ENCODE measurements around the gene CD69.

The CD69 gene

GRCh38 chr12:9796346-9796745 is 35.6 kb upstream of the CD69 start:
- Histone ChIP-seq H3K27me3 (no peaks in the 10 kb centered on the region; a peak in 1 of 22 replicates), H3K9me3 (replicated peaks in 1 of 11) (no peaks in the 10 kb centered on the region), H3K27ac (no peak overlapping the region), H3K9ac (no peak overlapping the region), H3K4me2 (no peak overlapping the region), H4K20me1 (no peaks in the 10 kb centered on the region), H3K4me1 (peaks cover 30 to 56% (median 42%) of the 10 kb centered on the region in 10 experiments), H3K36me3 (no peaks in the 10 kb centered on the region), H3K4me3 (no peak overlapping the region)
- TF ChIP-seq Cebpa-rat (IDR thresholded peaks at IDR 0.05): no peak

GRCh38 chr12:9795945-9796344 is 35.2 kb upstream of the CD69 start:
- H3K9ac ChIP-seq: no peak overlapping the region
- H3K27ac ChIP-seq: no peak overlapping the region; a peak in 1 of 22 replicates
- no peaks in the 10 kb centered on the region for H4K20me1 ChIP-seq
- H3K4me2 ChIP-seq: peak overlapping the region in 2 of 11 experiments; percentile 73; a peak in 2 of 22 replicates
- peaks cover 30 to 56% (median 42%) of the 10 kb centered on the region in 10 experiments for H3K4me1 ChIP-seq
- no peaks in the 10 kb centered on the region; a peak in 1 of 22 replicates for H3K27me3 ChIP-seq
- 0 out of 22 replicates have a peak, but pooled peaks cover 0 to 2% (median 0%) of the 10 kb centered on the region in 11 experiments for H3K9me3 ChIP-seq (replicated peaks in 1 of 11)
- no peak for TF ChIP-seq Cebpa-rat (IDR thresholded peaks at IDR 0.05)
- H3K36me3 ChIP-seq: no peaks in the 10 kb centered on the region
- H3K4me3 ChIP-seq: no peak overlapping the region

GRCh38 chr12:9794484-9795093 is 33.9 kb upstream of the CD69 start:
- peak overlapping the region in 6 of 11 experiments; percentile 3 to 49 (median 11); a peak in 7 of 22 replicates for H3K9ac ChIP-seq
- H4K20me1 ChIP-seq: no peaks in the 10 kb centered on the region
- no peaks in the 10 kb centered on the region; a peak in 1 of 22 replicates for H3K27me3 ChIP-seq
- H3K9me3 ChIP-seq (replicated peaks in 1 of 11): peaks cover 5 to 15% (median 11%) of the 10 kb centered on the region in 11 experiments; a peak in 19 of 22 replicates
- H3K27ac ChIP-seq: peak overlapping the region in 10 of 11 experiments; percentile 25 to 84 (median 64); a peak in 19 of 22 replicates
- TF ChIP-seq Cebpa-rat (IDR thresholded peaks at IDR 0.05): no peak
- H3K4me1 ChIP-seq: peaks cover 30 to 56% (median 42%) of the 10 kb centered on the region in 10 experiments
- peak overlapping the region; percentile 57 to 92 (median 70); a peak in 21 of 22 replicates for H3K4me2 ChIP-seq
- H3K36me3 ChIP-seq: no peaks in the 10 kb centered on the region
- peak overlapping the region in 1 of 10 experiments; percentile 27; a peak in 2 of 20 replicates for H3K4me3 ChIP-seq

GRCh38 chr12:9793779-9794395 is 33.2 kb upstream of the CD69 start:
- Histone ChIP-seq H3K9ac (peak overlapping the region in 5 of 11 experiments; percentile 3 to 49 (median 15); a peak in 7 of 22 replicates), H3K4me2 (peak overlapping the region; percentile 57 to 92 (median 70); a peak in 21 of 22 replicates), H3K36me3 (no peaks in the 10 kb centered on the region), H3K27ac (peak overlapping the region in 10 of 11 experiments; percentile 25 to 84 (median 64); a peak in 19 of 22 replicates), H3K9me3 (replicated peaks in 1 of 11) (peaks cover 5 to 15% (median 11%) of the 10 kb centered on the region in 11 experiments; a peak in 19 of 22 replicates), H3K4me3 (peak overlapping the region in 1 of 10 experiments; percentile 27; a peak in 2 of 20 replicates), H3K27me3 (no peaks in the 10 kb centered on the region; a peak in 1 of 22 replicates), H4K20me1 (no peaks in the 10 kb centered on the region), H3K4me1 (peaks cover 30 to 56% (median 42%) of the 10 kb centered on the region in 10 experiments)
- TF ChIP-seq Cebpa-rat (IDR thresholded peaks at IDR 0.05): no peak

- Histone ChIP-seq H3K9me3 (replicated peaks in 1 of 11) (peaks cover 5 to 15% (median 11%) of the 10 kb centered on the region in 11 experiments; a peak in 19 of 22 replicates), H3K9ac (no peak overlapping the region), H3K27ac (peak overlapping the region in 4 of 11 experiments; percentile 59 to 84 (median 80); a peak in 7 of 22 replicates), H3K4me1 (peaks cover 30 to 53% (median 42%) of the 10 kb centered on the region in 10 experiments), H3K36me3 (no peaks in the 10 kb centered on the region), H4K20me1 (no peaks in the 10 kb centered on the region), H3K4me2 (peak overlapping the region; percentile 1 to 92 (median 66); a peak in 15 of 22 replicates), H3K27me3 (no peaks in the 10 kb centered on the region; a peak in 1 of 22 replicates), H3K4me3 (no peak overlapping the region)
- TF ChIP-seq Cebpa-rat (IDR thresholded peaks at IDR 0.05): no peak
These were observed 32.4 kb upstream of the CD69 start for GRCh38 chr12:9792961-9793617.

GRCh38 chr12:9792185-9792900 is 31.6 kb upstream of the CD69 start:
- TF ChIP-seq Cebpa-rat (IDR thresholded peaks at IDR 0.05): no peak
- peak overlapping the region in 2 of 11 experiments; percentile 25 to 31; a peak in 3 of 22 replicates for H3K27ac ChIP-seq
- H3K4me1 ChIP-seq: peaks cover 29 to 46% (median 35%) of the 10 kb centered on the region in 10 experiments

GRCh38 chr12:9786726-9787717 is 26.3 kb upstream of the CD69 start:
- Histone ChIP-seq H3K4me3 (no peak overlapping the region), H3K27ac (no peak overlapping the region), H3K9me3 (replicated peaks in 1 of 11) (peaks cover 5 to 24% (median 13%) of the 10 kb centered on the region in 11 experiments; a peak in 19 of 22 replicates), H3K36me3 (no peaks in the 10 kb centered on the region), H3K27me3 (no peaks in the 10 kb centered on the region), H3K9ac (no peak overlapping the region), H3K4me1 (no peaks in the 10 kb centered on the region), H3K4me2 (no peak overlapping the region), H4K20me1 (no peaks in the 10 kb centered on the region)
- TF ChIP-seq Cebpa-rat (IDR thresholded peaks at IDR 0.05): no peak

More at GRCh38 chr12:9792185-9792900, 31.6 kb upstream of the CD69 start:
- Histone ChIP-seq H3K36me3 (no peaks in the 10 kb centered on the region), H3K9me3 (replicated peaks in 1 of 11) (peaks cover 5 to 15% (median 11%) of the 10 kb centered on the region in 11 experiments; a peak in 19 of 22 replicates), H3K4me2 (peak overlapping the region in 8 of 11 experiments; percentile 1 to 92 (median 72); a peak in 10 of 22 replicates), H3K9ac (no peak overlapping the region), H3K27me3 (no peaks in the 10 kb centered on the region; a peak in 1 of 22 replicates), H4K20me1 (no peaks in the 10 kb centered on the region), H3K4me3 (no peak overlapping the region)
